Measurements from ENCODE around the gene ENTPD1.
"Not testable (repeated sequence)": the region's sequence is repeated elsewhere in the genome, so short reads cannot be mapped to it uniquely, and the experiment has no call there.

Gene ENTPD1

DNA sequence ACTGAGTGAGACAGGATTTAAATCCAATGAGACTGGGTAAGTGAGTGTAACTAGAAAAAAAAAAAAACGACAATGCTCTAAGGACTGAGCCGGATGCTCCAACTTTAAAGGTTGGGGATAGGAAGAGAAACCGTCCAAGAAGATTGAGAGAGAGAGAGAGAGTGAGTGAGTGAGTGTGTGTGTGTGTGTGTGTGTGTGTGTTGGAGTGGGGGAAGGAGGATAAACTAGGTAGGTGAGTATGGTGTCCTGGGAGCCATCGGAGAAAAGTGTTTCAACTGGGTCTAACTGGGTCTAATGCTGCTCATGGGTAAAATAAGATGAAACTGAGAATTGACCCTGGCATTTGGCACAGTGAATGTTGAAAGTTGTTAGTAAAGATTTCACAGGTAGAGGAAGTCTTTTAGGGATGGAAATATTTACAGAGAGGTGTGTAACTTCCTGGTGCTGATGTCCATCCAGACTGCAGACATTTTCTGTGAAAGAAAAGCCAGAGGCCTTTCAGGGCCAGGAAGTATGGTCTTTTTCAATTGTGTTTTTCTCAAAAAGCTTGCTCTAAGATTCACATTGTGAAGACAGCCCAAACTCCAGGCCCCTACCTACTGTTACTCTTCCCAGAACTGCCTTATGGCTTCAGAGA, 14.2 kb downstream of the ENTPD1 start:
- Histone ChIP-seq H3K27ac (ENCODE audit: low read length, poor library complexity, severe bottlenecking) (no peak overlapping the region), H3K4me3 (ENCODE audit: insufficient read depth in 1 of 2, low read depth in 1 of 2, low read length in 2 of 2) (no peak overlapping the region), H2AK5ac (ENCODE audit: low read length, severe bottlenecking) (no peak overlapping the region), H3K4ac (ENCODE audit: low read depth in 1 of 2, low read length in 2 of 2) (no peak overlapping the region), H4K8ac (ENCODE audit: low read length) (no peak overlapping the region), H3K4me2 (ENCODE audit: low read length, poor library complexity, severe bottlenecking) (no peak overlapping the region), H4K91ac (ENCODE audit: low read length) (no peak overlapping the region), H2AFZ (ENCODE audit: low read depth, low read length) (no peak overlapping the region), H2BK12ac (ENCODE audit: low read length in 2 of 2) (no peak overlapping the region), H3K23ac (ENCODE audit: low read length in 2 of 2) (no peak overlapping the region), H2BK15ac (ENCODE audit: low read depth, poor library complexity, severe bottlenecking) (no peak overlapping the region), H2BK5ac (ENCODE audit: low read depth, low read length, poor library complexity, severe bottlenecking) (no peak overlapping the region), H2BK120ac (ENCODE audit: low read depth, low read length) (no peak overlapping the region), H3K18ac (ENCODE audit: low read depth in 1 of 2, low read length in 2 of 2) (no peak overlapping the region), H3K79me1 (replicated peaks; ENCODE audit: low read length, poor library complexity, severe bottlenecking) (no peaks in the 10 kb centered on the region), H3K14ac (ENCODE audit: low read length in 2 of 2) (no peak overlapping the region), H3K27me3 (ENCODE audit: control insufficient read depth in 1 of 2, insufficient read depth in 1 of 2, low read length in 2 of 2) (no peaks in the 10 kb centered on the region), H3K36me3 (ENCODE audit: control insufficient read depth in 1 of 2, insufficient read depth in 2 of 2, low read depth in 1 of 2, low read length in 2 of 2) (no peaks in the 10 kb centered on the region), H3K9ac (ENCODE audit: low read length) (no peak overlapping the region), H3K9me3 (ENCODE audit: control insufficient read depth, low read length) (peaks cover 4% of the 10 kb centered on the region), H3K4me1 (ENCODE audit: control insufficient read depth, insufficient read depth, low read depth, low read length) (no peaks in the 10 kb centered on the region)
- no peak for DNase-seq
- WGBS, result 92% methylated on average over 4 of the region's 4 CpGs

DNA sequence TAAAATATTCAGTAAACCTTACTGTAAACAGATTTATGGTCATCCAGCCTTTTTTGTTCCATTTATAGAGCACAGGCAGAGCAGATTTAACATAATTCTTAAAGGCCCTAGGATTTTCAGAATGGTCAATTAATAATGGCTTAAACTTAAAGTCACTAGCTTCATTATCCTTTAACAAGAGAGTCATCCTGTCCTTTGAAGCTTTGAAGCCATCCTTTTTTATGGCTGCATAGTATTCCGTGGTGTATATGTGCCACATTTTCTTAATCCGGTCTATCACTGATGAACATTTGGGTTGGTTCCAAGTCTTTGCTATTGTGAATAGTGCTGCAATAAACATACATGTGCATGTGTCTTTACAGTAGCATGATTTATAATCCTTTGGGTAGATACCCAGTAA, 17.5 kb downstream of the ENTPD1 start:
- H2BK15ac ChIP-seq (ENCODE audit: low read depth, poor library complexity, severe bottlenecking); H3K4me1 ChIP-seq (ENCODE audit: control insufficient read depth, insufficient read depth, low read depth, low read length); H3K36me3 ChIP-seq (ENCODE audit: control insufficient read depth in 1 of 2, insufficient read depth in 2 of 2, low read depth in 1 of 2, low read length in 2 of 2); H2BK12ac ChIP-seq (ENCODE audit: low read length in 2 of 2); H3K27ac ChIP-seq (ENCODE audit: low read length, poor library complexity, severe bottlenecking); H4K91ac ChIP-seq (ENCODE audit: low read length); H2AFZ ChIP-seq (ENCODE audit: low read depth, low read length); H3K9ac ChIP-seq (ENCODE audit: low read length); H3K23ac ChIP-seq (ENCODE audit: low read length in 2 of 2); DNase-seq; H3K4ac ChIP-seq (ENCODE audit: low read depth in 1 of 2, low read length in 2 of 2); H2AK5ac ChIP-seq (ENCODE audit: low read length, severe bottlenecking); H3K9me3 ChIP-seq (ENCODE audit: control insufficient read depth, low read length); H3K27me3 ChIP-seq (ENCODE audit: control insufficient read depth in 1 of 2, insufficient read depth in 1 of 2, low read length in 2 of 2); H3K4me2 ChIP-seq (ENCODE audit: low read length, poor library complexity, severe bottlenecking); H2BK5ac ChIP-seq (ENCODE audit: low read depth, low read length, poor library complexity, severe bottlenecking); H4K8ac ChIP-seq (ENCODE audit: low read length); H3K14ac ChIP-seq (ENCODE audit: low read length in 2 of 2); H2BK120ac ChIP-seq (ENCODE audit: low read depth, low read length); H3K18ac ChIP-seq (ENCODE audit: low read depth in 1 of 2, low read length in 2 of 2); H3K4me3 ChIP-seq (ENCODE audit: insufficient read depth in 1 of 2, low read depth in 1 of 2, low read length in 2 of 2); H3K79me1 ChIP-seq (replicated peaks; ENCODE audit: low read length, poor library complexity, severe bottlenecking): not testable (repeated sequence)
- 79% methylated on average over 2 of the region's 2 CpGs for WGBS

GRCh38 chr10:95777638-95778037, 21.7 kb downstream of the ENTPD1 start:
- not testable (repeated sequence) for DNase-seq; H3K9me3 ChIP-seq (ENCODE audit: control insufficient read depth, low read length); H4K8ac ChIP-seq (ENCODE audit: low read length); H3K27ac ChIP-seq (ENCODE audit: low read length, poor library complexity, severe bottlenecking); H3K18ac ChIP-seq (ENCODE audit: low read depth in 1 of 2, low read length in 2 of 2); H2BK15ac ChIP-seq (ENCODE audit: low read depth, poor library complexity, severe bottlenecking); H4K91ac ChIP-seq (ENCODE audit: low read length); H3K36me3 ChIP-seq (ENCODE audit: control insufficient read depth in 1 of 2, insufficient read depth in 2 of 2, low read depth in 1 of 2, low read length in 2 of 2); H2AK5ac ChIP-seq (ENCODE audit: low read length, severe bottlenecking); H2BK5ac ChIP-seq (ENCODE audit: low read depth, low read length, poor library complexity, severe bottlenecking); H3K4ac ChIP-seq (ENCODE audit: low read depth in 1 of 2, low read length in 2 of 2); H3K23ac ChIP-seq (ENCODE audit: low read length in 2 of 2); H2BK12ac ChIP-seq (ENCODE audit: low read length in 2 of 2); H3K79me1 ChIP-seq (replicated peaks; ENCODE audit: low read length, poor library complexity, severe bottlenecking); H3K4me3 ChIP-seq (ENCODE audit: insufficient read depth in 1 of 2, low read depth in 1 of 2, low read length in 2 of 2); H3K9ac ChIP-seq (ENCODE audit: low read length); H3K4me2 ChIP-seq (ENCODE audit: low read length, poor library complexity, severe bottlenecking); H2BK120ac ChIP-seq (ENCODE audit: low read depth, low read length); H3K14ac ChIP-seq (ENCODE audit: low read length in 2 of 2); H3K4me1 ChIP-seq (ENCODE audit: control insufficient read depth, insufficient read depth, low read depth, low read length); H2AFZ ChIP-seq (ENCODE audit: low read depth, low read length); H3K27me3 ChIP-seq (ENCODE audit: control insufficient read depth in 1 of 2, insufficient read depth in 1 of 2, low read length in 2 of 2)
- WGBS, result 90% methylated on average over 8 of the region's 8 CpGs

DNA sequence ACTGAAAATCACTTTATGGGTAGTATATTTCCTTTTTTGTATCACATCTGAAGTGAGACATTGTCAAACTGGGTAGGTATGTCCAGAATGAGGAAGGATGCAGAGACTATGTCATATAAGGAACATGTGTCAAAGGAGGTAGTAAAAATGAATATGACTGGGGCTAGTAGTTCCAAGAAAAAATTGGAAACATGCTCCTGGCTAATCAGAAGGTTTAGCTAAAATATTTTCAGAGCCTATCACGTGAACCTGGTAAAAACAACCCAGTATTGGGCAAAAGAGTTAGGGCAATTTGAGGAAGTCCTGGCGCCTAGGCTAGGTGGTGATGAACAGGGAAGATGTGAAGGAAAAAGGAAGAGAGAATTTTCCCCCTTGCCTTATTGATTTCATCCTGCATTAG, 26.4 kb downstream of the ENTPD1 start:
- Histone ChIP-seq H3K4me3 (ENCODE audit: insufficient read depth in 1 of 2, low read depth in 1 of 2, low read length in 2 of 2) (no peak overlapping the region), H3K18ac (ENCODE audit: low read depth in 1 of 2, low read length in 2 of 2) (no peak overlapping the region), H3K4me1 (ENCODE audit: control insufficient read depth, insufficient read depth, low read depth, low read length) (no peaks in the 10 kb centered on the region), H3K36me3 (ENCODE audit: control insufficient read depth in 1 of 2, insufficient read depth in 2 of 2, low read depth in 1 of 2, low read length in 2 of 2) (no peaks in the 10 kb centered on the region), H3K4me2 (ENCODE audit: low read length, poor library complexity, severe bottlenecking) (no peak overlapping the region), H4K8ac (ENCODE audit: low read length) (no peak overlapping the region), H3K79me1 (replicated peaks; ENCODE audit: low read length, poor library complexity, severe bottlenecking) (no peaks in the 10 kb centered on the region), H3K4ac (ENCODE audit: low read depth in 1 of 2, low read length in 2 of 2) (no peak overlapping the region), H3K9ac (ENCODE audit: low read length) (no peak overlapping the region), H3K23ac (ENCODE audit: low read length in 2 of 2) (no peak overlapping the region), H3K27ac (ENCODE audit: low read length, poor library complexity, severe bottlenecking) (no peak overlapping the region), H3K14ac (ENCODE audit: low read length in 2 of 2) (no peak overlapping the region), H2BK15ac (ENCODE audit: low read depth, poor library complexity, severe bottlenecking) (no peak overlapping the region), H2AK5ac (ENCODE audit: low read length, severe bottlenecking) (no peak overlapping the region), H2BK5ac (ENCODE audit: low read depth, low read length, poor library complexity, severe bottlenecking) (no peak overlapping the region), H3K9me3 (ENCODE audit: control insufficient read depth, low read length) (peaks cover 3% of the 10 kb centered on the region), H2BK120ac (ENCODE audit: low read depth, low read length) (no peak overlapping the region), H3K27me3 (ENCODE audit: control insufficient read depth in 1 of 2, insufficient read depth in 1 of 2, low read length in 2 of 2) (no peaks in the 10 kb centered on the region), H2AFZ (ENCODE audit: low read depth, low read length) (no peak overlapping the region), H4K91ac (ENCODE audit: low read length) (no peak overlapping the region), H2BK12ac (ENCODE audit: low read length in 2 of 2) (no peak overlapping the region)
- WGBS, result 29% methylated on average over 1 of the region's 2 CpGs
- DNase-seq, result no peak

Measured in mesenchymal stem cell (in vitro differentiated cells and primary cell).